GM19463 (cell line): ENCODE data around the gene CHSY1.
"Not testable (repeated sequence)": the region's sequence is repeated elsewhere in the genome, so short reads cannot be mapped to it uniquely, and the experiment has no call there.

Source experiments
- ATAC-seq: cut with Tn5 transposase; IDR thresholded peaks from one replicate; pipeline ENCODE4 v1.9.1; 2021; ENCODE audit warnings: mild to moderate bottlenecking, moderate library complexity; ENCODE audit not compliant: unreplicated experiment

Gene CHSY1

DNA sequence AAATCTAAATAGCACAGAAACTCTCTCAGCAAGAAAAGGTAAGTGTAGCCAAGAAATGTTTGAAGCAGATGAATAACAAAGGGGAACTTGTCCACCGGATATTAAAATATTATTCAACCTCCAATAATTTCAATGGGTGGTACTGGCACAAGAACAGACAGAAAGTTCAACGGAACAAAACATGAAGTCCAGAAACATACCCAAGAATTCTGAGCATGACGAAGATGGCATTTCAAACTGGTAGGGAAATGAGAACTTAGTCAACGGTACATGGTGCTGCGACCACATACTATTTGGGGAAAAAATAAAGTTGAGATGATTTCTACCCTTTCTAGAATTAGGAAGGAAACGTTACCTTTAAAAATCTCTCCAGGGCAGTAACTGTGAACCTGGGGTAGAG lies 5.5 kb downstream of the CHSY1 start:
- ATAC-seq = no peak

DNA sequence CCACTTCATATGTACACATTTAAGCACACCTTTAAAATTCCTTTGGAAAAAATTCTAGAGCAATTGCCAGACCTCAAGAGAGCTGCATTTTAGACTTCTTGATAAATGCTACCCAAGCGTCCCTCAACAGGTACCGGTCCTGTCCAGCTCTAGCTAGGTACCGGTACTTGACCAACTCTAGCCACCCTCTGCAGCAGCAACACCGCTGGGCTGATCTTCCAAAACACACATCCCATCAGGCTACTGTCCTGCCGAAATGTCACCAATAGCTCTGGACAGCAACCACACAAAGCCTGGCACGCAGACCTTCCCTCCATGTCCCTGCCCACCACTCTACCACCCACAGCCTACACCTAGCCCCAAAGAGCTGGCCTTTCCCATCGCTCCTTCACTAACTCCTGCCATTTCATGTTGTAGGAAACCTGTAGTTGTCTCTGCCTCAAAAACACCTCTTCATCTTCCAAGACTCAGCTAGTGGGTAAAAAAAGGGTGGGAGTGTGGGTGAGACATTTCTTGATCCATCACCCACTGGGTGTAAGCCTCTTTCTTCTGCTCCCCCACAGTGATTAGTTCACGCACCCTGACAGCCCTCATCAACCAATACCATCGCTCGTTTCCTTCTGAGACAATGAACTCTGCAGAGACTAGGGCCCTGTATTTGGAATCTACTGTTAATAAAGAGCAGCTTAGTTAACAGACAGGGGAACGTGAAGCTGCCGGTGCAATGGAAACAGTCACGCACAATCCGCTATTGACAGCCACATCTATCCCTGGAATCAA lies 6.8 kb downstream of the CHSY1 start:
- no peak for ATAC-seq

GRCh38 chr15:101244036-101244781 lies 7.6 kb downstream of the CHSY1 start:
- no peak for ATAC-seq

- no peak for ATAC-seq
Measured at GRCh38 chr15:101243420-101243819, 8.4 kb downstream of the CHSY1 start.

DNA sequence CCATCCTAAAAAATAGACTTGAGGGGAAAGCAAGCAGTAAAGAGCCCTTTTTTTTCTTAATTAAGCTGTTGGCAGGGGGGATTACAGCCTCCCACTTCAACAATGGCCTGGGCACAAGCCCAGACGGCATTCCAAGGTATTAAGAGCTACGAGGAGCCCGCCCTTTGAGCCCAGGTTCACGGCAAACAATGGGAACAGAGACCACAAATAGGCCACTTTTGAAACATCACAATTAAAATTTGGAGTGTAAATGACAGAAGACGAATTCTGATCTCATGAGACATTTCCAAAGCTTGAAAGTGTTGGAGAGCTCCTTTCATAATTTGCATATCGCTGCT lies 8.9 kb downstream of the CHSY1 start:
- no peak for ATAC-seq

DNA sequence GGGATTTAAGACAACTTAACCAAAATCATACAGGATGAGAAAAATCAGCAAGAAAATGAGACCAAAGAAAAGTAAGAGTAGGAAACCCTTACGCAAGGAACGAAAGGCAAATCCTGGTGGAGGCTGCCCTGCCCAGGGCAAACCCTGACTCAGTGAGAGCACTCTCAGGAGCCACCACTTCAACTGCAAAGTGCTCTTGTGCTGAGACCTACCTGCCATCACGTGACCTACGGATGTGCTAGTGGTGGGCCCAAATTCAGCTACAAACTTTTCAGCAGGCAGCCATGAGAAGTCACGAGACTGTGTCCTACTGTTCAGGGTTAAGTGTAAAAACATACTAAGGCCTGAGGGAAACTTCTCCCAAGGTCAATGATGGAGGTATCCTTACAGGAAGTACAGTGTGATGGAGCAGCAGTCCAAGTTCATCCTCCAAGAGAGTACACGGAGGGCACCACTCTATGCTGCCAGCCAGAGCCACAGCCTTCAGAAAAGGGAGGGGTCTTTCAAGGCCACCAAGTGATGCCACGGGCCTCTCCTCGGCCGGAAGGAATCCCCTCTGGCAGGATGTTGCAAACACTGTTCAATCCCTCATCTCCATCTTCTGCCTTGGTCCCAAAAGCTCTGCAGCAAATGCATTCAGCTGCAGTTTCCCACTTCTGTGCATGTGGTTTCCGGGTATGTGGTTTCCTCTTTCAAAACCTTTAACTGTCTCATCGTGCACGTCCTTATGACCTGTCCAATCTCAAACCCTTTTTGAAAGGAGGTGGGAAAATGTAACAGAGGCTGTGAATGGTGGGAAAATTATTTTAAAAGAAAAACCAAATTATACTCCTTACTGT lies 9.5 kb downstream of the CHSY1 start:
- peak; percentile 74 for ATAC-seq

GRCh38 chr15:101240358-101240757 lies 11.5 kb downstream of the CHSY1 start:
- no peak for ATAC-seq

DNA sequence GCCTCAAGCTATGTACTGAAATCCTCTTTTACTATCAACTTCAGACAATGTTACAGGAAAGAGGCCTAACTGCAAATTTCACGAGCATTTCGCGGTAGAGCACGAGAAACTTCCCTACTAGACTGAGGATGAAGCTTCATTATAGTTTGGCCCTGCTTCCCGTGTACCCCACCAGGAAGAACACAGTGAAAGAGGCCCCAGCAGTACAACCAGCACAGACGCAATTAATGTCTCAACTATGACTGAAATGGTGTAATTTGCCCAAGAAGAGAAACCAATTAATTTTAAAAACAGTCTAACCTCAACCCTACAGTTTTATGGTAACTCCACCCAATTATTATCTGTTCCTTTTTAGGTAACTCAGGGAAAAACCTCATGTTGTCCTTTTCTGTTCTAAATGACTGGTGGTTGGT lies 12.1 kb downstream of the CHSY1 start:
- ATAC-seq = no peak

DNA sequence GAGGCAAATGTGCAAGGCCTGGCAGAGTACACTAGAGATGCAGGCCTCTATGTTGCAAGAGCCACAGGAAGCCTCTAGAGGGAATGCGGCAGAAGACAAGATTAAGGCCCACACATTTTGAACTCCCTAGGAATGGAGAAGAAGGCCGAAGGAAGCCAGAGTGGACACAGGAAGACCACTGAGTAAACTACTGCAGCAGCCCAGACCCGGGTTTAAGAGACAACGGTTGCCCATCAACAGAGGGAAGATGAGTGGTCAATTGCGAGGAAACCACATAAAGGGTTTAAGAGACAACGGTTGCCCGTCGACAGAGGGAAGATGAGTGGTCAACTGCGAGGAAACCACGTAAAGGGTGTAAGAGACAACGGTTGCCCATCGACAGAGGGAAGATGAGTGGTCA lies 14.6 kb downstream of the CHSY1 start:
- ATAC-seq = no peak

- no peak for ATAC-seq
Measured at GRCh38 chr15:101233651-101234280, 18.1 kb downstream of the CHSY1 start.

GRCh38 chr15:101232677-101233076 lies 19.2 kb downstream of the CHSY1 start:
- no peak for ATAC-seq

GRCh38 chr15:101228313-101228712 lies 23.5 kb downstream of the CHSY1 start:
- ATAC-seq = no peak

GRCh38 chr15:101225658-101226057 lies 26.2 kb downstream of the CHSY1 start:
- ATAC-seq = no peak

DNA sequence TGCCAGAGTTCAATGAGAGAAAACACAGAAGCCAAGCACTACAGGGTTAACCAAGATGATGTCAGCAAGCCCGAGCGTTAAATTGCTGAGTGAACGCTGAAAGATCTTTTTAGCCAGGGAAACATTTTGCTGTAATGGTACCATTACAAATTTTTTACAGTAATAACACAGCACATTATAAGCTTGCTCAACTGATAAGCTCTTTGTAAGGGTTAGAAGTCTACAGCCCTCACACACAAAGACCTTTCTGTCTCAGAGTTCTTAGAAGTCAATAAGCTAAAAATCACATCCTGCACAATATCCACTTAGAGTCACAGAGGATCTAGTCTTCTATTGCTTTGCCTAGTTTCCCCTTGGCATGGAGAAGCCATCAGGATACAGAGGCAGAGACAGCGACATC lies 29.9 kb downstream of the CHSY1 start:
- ATAC-seq = no peak

- ATAC-seq = no peak
Measured at GRCh38 chr15:101220060-101220459, 31.8 kb downstream of the CHSY1 start.

GRCh38 chr15:101219441-101219840 lies 32.4 kb downstream of the CHSY1 start:
- ATAC-seq = no peak

DNA sequence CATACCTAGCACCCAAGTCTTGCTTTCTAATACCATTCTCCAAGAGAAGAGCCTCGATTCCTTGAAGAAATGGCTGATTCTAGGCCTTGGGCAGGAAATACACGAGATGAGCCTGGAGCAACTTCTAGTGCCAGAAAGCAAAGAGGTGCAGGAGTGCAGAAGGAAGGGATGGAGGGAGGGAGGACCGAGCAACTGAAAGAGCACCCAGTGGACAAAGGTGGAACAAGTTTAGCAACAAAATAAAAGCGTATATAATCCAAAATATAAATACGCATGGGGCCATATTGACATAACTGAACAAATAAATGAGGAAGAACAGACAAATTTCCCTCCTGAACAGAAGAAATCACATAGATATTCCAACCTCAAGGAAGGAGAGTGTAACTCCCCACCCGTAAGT lies 34.4 kb downstream of the CHSY1 start:
- ATAC-seq = no peak

DNA sequence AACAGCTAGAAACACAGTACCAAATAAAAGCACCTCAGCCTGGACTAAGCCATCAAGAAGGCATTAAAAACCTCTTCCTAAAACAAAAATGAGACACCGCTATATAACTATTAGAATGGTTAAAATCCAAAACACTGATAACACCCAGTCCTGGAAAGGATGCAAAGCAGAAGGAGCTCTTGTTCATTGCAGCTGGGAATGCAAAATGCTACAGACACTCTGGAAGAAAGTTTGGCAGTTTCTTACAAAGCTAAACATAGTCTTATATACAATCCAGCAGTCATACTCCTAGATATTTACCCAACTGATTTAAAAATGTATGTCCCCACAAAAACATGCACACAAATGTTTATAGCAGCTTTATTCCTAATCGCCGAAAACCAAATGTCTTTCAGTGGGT lies 35.7 kb downstream of the CHSY1 start:
- ATAC-seq = no peak

DNA sequence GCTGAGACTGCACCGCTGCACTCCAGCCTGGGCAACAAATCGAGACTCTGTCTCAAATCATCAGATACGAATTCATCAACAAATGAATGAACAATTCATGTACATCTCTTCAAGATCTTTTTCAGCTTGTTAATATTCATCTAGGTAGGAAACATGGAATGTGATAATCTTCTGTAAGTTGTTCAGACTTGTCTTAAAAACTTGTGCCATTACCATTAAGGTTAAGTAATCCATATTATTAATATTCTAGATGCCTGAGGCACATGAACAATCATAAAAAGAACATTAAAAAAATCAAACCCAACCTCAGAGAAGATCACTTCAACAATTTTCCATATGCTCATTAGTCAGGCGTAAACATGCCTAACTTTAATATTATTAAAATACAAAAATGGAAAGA lies 36.2 kb downstream of the CHSY1 start:
- no peak for ATAC-seq

DNA sequence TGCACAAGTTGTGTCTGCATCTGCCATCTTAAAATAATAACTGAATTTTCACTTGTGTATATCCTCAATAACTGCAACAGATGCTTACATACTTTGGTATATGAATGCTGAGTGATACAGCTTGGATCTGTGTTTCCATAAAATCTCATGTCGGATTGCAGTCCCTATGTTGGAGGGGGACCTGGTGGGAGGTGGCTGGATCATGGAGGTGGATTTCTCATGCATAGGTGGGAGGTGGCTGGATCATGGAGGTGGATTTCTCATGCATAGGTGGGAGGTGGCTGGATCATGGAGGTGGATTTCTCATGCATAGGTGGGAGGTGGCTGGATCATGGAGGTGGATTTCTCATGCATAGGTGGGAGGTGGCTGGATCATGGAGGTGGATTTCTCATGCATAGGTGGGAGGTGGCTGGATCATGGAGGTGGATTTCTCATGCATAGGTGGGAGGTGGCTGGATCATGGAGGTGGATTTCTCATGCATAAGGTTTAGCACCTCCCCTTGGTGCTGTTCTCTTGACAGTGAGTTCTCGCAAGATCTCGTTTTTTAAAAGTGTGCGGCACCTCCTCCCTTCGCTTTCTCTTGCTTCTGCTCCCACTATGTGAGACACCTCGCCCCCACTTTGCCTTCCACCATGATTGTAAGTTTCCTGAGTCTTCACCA lies 37.3 kb downstream of the CHSY1 start:
- not testable (repeated sequence) for ATAC-seq

DNA sequence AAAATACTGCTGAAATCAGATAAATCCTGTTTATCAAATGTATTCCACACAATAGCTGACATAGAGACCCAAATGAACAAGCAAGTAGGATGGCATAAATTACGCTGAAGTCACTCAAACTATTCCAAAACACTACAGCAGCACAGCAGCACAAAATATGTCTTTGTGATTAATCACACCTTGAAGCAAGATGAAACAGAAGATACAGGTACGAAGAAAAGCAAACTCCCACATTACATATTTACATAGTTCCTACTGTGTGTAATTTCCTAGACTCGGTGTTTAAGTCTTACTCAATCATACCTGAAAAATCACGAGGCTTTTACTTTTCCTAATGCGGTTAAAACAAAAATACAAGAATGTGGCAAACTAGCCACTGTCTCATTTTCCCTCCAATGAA lies 38.3 kb downstream of the CHSY1 start:
- no peak for ATAC-seq
